Measurements from ENCODE around the gene SLC13A2.

SLC13A2 gene

DNA sequence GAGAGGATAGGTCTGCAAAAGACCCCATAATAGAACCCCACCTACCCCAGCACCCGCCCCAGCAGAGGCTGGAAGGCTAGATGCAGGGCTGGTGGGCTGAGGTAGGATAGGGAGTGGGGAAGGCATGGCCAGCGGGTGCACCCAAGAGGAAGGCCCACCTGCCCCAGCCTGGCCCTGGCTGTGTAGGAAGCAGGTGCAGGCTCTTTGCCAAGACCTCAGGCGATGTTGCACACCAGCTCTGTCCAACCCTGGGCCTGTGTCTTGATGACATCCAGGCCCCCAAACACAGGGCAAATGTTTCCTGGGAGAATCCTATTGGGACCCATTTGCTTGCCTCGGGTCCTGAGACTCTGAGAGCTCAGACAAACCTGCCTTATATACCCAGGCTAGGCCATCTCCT is 66.8 kb downstream of the SLC13A2 start:
- DNase-seq: no peak

DNA sequence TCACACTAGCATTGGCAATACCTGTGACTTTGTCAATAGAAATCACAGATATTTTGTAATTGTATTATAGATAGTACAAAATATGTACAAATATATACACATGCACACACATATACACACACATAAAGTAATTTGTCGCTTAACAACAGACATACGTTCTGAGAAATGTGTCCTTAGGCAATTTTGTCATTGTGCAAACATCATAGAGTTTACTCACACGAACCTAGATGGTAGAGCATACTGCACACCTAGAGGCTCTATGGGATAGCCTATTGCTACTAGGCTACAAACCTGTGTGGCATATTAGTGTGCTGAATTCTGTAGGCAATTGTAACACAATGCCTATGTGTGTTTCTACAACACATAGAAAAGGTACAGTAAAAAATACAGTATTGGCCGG is 68.0 kb downstream of the SLC13A2 start:
- no peak for DNase-seq

DNA sequence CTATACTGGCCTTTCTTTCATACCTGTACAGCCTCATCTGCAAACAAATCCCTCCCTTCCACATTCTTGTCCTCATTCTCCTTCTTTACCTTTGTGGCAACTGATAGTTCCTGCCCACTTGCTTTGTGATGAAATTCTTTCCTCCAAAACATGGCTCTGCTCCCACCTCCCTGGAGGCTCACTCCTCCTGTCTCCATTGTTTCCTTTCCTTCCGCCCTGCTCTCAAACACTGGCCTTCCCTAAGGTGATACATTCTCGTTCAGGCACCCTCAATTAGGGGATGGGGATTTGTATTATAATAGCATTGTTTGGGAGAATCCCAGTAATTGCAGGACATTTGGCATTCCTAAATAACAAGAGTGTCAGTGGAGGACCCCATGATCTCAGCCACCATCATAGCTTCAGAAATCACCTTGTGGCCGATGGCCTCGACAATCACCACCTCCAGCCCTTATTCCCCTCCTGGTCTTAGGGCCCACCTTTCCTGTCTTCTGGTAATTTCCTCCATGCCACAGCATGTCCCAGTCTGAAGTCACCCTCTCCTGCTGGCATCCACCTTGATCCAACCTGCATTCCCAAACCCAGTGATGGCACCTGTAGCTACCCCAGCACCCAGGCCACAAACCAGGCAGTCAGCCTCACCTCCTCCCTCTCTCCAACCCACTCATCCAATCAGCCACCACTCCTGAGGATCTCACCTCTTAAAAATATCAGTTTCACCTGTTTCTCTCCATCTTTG is 71.1 kb downstream of the SLC13A2 start:
- no peak for DNase-seq

DNA sequence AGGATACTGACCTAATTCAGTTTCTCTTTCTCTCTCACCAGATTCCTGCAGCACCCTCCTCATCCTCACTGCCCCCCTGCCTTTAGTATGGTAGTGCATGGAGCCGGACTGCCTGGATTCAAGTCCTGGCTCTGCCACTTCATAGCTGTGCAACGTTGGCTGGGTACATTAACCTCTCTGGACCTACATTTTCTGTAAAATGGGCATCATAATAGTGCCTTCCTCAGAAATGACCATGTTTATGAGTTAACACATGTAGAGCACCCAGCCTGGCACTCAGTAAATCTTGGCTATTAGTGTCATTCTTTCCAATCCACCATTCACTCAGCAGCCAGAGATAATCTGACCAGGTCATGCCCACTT is 71.7 kb downstream of the SLC13A2 start:
- DNase-seq: no peak

DNA sequence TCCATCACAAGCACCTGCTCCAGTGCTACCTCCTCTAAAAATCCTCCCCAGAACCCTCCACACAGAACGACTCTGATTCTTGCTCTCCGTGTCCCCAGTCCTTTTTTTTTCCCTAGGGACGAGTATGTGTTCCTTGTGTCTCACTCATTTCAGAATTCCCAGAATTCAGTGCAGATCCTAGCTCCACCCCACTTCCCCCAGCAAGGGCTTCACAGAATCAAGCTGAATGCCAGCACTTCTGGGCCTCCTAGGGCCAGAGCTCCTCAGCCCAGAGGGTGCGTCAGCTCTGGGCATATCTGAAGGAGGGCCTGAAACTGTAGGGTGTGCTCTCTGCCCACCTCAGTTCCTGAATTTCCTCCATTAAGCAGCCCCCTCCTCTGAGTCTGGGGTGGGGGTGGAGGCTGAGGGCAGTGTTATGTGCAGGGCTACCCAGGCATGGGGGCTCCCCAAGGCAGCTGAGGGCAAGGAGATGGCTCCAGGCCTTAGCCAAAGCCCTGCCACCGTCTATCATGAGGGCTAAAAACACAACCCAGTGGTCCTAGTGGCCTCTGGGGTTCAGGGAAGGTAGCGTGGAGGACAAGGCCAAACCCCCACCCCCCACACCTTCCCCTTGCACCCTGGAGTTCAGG is 72.5 kb downstream of the SLC13A2 start:
- no peak for DNase-seq

DNA sequence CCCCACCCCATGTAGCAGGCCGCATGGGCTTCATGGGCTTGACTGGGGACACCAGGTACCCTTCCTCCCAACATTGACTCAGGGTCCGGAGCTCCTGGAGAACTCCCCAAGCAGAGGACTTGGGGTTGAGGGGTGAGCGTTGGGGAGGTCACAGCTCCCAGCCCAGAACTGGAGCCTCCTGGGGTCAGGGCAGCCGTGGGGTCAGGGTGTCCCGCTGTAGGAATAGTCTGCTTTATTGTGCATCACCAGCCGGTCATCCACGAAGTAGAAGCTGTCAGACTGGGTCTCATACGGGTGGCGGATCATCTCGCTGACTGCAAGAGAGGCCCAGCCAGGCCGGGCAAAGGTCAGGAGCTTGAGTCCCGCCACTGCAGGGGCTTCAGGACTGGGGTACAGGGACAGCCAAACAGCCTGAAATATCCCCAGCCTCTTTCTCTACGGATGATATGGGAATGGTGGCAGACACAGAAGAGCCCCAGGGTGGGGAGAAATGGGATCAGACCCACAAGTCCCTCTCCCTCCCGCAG is 73.7 kb downstream of the SLC13A2 start:
- DNase-seq: no peak
